ENCODE measurements around the gene CPT1C. TPM values are rescaled to one million over a fixed set of nuclear protein-coding genes. Genes with fewer than 3 reads are reported as not detected.

Gene CPT1C
- total and polyA plus RNA-seq, 10 donors, result 5.2 to 17.0 (median 15.5) TPM

DNA sequence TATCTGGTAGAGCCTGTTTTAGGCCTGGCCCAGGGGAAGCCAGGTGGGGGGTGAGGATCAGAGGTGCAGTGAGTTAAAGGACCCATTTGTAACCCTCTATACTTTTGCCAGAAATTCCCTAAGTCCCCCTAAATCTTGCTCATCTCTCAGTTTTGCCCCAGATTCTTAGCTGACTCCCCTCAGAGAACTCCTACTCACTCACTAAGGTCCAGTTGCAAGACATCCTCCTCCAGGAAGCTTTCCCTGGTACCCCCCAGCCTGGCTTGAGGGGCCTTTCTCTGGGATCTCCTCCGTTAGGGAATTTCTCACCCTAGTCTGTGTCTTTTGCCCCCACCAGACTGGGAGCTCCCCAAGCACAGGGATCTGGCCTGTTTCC lies 70.3 kb downstream of the CPT1C start:
- no peaks in the 10 kb centered on the region for H3K36me3 ChIP-seq
- 79 to 100% (median 88%) methylated on average over 1 of the region's 1 CpG for WGBS, 5 donors
- H3K4me3 ChIP-seq, result no peak overlapping the region
- H3K4me1 ChIP-seq, result peaks cover 0 to 15% (median 8%) of the 10 kb centered on the region in 6 donors
- DNase-seq, result no peak
- peaks cover 0 to 6% (median 3%) of the 10 kb centered on the region in 8 donors for H3K9me3 ChIP-seq
- intact Hi-C loops (cut with DNase I; ENCODE audit: low total_unique reads), result no loop called here
- TF ChIP-seq POLR2AphosphoS5 (IDR thresholded peaks at IDR 0.05) (no peak), POLR2A (IDR thresholded peaks at IDR 0.05) (no peak)
- TF ChIP-seq, protein P1, sequence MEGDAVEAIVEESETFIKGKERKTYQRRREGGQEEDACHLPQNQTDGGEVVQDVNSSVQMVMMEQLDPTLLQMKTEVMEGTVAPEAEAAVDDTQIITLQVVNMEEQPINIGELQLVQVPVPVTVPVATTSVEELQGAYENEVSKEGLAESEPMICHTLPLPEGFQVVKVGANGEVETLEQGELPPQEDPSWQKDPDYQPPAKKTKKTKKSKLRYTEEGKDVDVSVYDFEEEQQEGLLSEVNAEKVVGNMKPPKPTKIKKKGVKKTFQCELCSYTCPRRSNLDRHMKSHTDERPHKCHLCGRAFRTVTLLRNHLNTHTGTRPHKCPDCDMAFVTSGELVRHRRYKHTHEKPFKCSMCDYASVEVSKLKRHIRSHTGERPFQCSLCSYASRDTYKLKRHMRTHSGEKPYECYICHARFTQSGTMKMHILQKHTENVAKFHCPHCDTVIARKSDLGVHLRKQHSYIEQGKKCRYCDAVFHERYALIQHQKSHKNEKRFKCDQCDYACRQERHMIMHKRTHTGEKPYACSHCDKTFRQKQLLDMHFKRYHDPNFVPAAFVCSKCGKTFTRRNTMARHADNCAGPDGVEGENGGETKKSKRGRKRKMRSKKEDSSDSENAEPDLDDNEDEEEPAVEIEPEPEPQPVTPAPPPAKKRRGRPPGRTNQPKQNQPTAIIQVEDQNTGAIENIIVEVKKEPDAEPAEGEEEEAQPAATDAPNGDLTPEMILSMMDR (IDR thresholded peaks at IDR 0.05 in 8 of 11, conservative IDR thresholded peaks at IDR 0.05 in 3 of 11), result no peak
- H3K27ac ChIP-seq, result peak overlapping the region in 5 of 8 donors; percentile 26 to 54 (median 30)
- H3K27me3 ChIP-seq (replicated peaks in 1 of 7), result no peaks in the 10 kb centered on the region

DNA sequence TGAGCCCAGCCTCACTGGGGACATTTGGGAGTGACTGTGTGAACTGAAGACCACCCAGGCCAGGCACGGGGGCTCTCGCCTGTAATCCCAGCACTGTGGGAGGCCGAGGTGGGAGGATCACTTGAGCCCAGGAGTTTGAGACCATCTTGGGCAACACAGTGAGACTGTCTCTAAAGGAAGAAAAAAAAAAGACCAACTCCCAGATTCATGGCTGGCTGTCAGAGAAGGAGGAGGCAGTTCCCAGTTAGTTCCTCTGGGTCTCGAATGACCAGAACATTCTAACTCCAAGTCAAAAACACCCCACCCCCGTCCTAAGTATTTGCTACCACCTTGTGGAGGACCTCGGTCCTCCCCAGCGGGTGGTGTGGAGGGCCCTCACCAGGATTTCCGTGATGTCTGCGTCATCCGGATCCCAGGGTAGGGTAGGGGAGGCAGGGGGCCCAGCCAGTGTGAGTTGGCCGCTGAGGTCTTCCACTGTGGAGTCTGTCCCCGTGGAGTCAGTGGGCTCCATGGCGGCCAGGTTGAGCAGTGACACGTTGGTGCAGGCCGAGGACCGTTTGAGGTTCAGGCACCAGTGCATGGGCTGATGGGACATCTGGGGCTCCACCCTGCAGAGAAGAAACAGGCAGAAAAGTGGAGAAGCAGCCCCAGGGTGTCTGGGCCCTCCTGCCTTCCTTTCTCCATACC lies 70.9 kb downstream of the CPT1C start:
- Histone ChIP-seq H3K27me3 (replicated peaks in 1 of 7) (no peaks in the 10 kb centered on the region), H3K4me1 (peaks cover 0 to 15% (median 9%) of the 10 kb centered on the region in 6 donors), H3K36me3 (no peaks in the 10 kb centered on the region), H3K27ac (peak overlapping the region in 5 of 8 donors; percentile 26 to 54 (median 30)), H3K4me3 (no peak overlapping the region), H3K9me3 (peaks cover 0 to under 1% (median 0%) of the 10 kb centered on the region in 8 donors)
- DNase-seq, result no peak
- TF ChIP-seq, protein P1 (IDR thresholded peaks at IDR 0.05 in 8 of 11, conservative IDR thresholded peaks at IDR 0.05 in 3 of 11), result peak in 3 of 11 experiments; percentile 16 to 38 (median 29)
- no peak for TF ChIP-seq POLR2A (IDR thresholded peaks at IDR 0.05)
- TF ChIP-seq POLR2AphosphoS5 (IDR thresholded peaks at IDR 0.05), result no peak
- 55 to 75% (median 65%) methylated on average over 12 to 16 of the region's 16 CpGs for WGBS, 5 donors
- intact Hi-C loops (cut with DNase I; ENCODE audit: low total_unique reads), result no loop called here

DNA sequence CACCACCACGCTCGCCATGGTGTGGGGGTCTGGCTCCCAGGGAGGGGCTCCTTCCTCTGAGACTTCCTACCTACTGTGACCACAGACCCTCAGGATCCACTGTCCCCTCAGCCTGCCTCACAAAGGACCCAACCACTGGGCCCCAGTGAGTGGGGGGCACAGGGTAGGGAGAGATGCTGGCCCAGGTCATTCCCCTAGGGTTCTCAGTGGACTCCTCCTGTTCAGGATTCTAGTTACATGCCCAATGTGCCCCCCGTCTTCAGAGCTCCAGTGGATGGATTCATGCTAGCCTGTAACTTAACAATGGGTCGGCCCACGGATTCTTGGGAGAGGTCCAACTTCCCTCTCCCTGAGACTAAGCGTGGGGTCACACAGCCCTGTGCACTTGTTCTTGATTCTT lies 72.3 kb downstream of the CPT1C start, which contains the start of gene TSKS:
TSKS (minus strand) TSS at position 77 of the 400 bp plus-strand sequence; CDS start at position 18, 59 bp downstream.
- intact Hi-C loops (cut with DNase I; ENCODE audit: low total_unique reads), result no loop called here
- 72 to 81% (median 79%) methylated on average over 5 to 6 of the region's 6 CpGs for WGBS, 5 donors
- no peak within 1 kb of the TSS for H3K4me3 ChIP-seq

More for the DNA sequence above, 72.3 kb downstream of the CPT1C start, which contains the start of gene TSKS:
- H3K36me3 ChIP-seq, result no peaks in the 10 kb centered on the region
- H3K27me3 ChIP-seq (replicated peaks in 1 of 7), result no peaks in the 10 kb centered on the region
- no peak for DNase-seq
- H3K9me3 ChIP-seq, result no peaks in the 10 kb centered on the region
- peak within 1 kb of the TSS in 3 of 8 donors; percentile 27 to 54 (median 47) for H3K27ac ChIP-seq
- H3K4me1 ChIP-seq, result peaks cover 8 to 25% (median 18%) of the 10 kb centered on the region in 6 donors
- TF ChIP-seq POLR2AphosphoS5 (IDR thresholded peaks at IDR 0.05) (no peak), POLR2A (IDR thresholded peaks at IDR 0.05) (no peak)

Small RNA genes within 50 kb of the gene (microRNA-seq; reads per million reads assigned to microRNA genes)
- gene MIR5088, result 0 to 0.70 (median 0.36) reads per million in 3 donors

Small RNA genes within 50 kb of the gene (small RNA-seq; reads per million reads assigned to genes)
- 0 to 0.06 (median 0) reads per million in 4 donors for gene MIR5088

Other genes with a start within 250 kb of the CPT1C start
- under 1 TPM in 2 of 7 donors, not detected in 5; 0.10 to 0.13 TPM for gene SLC17A7, start 249.6 kb upstream of the CPT1C start, total RNA-seq
- gene SLC17A7, start 249.6 kb upstream of the CPT1C start, polyA plus RNA-seq, result under 1 TPM; 0.07 to 0.12 (median 0.10) TPM
- gene PIH1D1, start 239.3 kb upstream of the CPT1C start, total RNA-seq, result 10 to 100 TPM; 76.0 to 94.3 (median 86.1) TPM
- 100 to 1,000 TPM in 2 of 3 donors, 10 to 100 TPM in 1; 85.3 to 140 (median 118) TPM for gene PIH1D1, start 239.3 kb upstream of the CPT1C start, polyA plus RNA-seq
- 10 to 100 TPM; 38.7 to 50.2 (median 45.8) TPM for gene ALDH16A1, start 237.9 kb upstream of the CPT1C start, total RNA-seq
- gene ALDH16A1, start 237.9 kb upstream of the CPT1C start, polyA plus RNA-seq, result 10 to 100 TPM; 54.9 to 99.9 (median 94.9) TPM
- 10 to 100 TPM; 11.2 to 32.8 (median 24.1) TPM for gene FLT3LG, start 216.9 kb upstream of the CPT1C start, total RNA-seq
- gene FLT3LG, start 216.9 kb upstream of the CPT1C start, polyA plus RNA-seq, result 10 to 100 TPM; 16.4 to 26.4 (median 19.9) TPM
- gene RPL13A, start 203.5 kb upstream of the CPT1C start, total RNA-seq, result 1,000 to 10,000 TPM; 2,521 to 3,132 (median 2,768) TPM
- gene RPL13A, start 203.5 kb upstream of the CPT1C start, polyA plus RNA-seq, result 1,000 to 10,000 TPM; 6,561 to 7,408 (median 7,261) TPM
- 1,000 to 10,000 TPM; 1,555 to 3,509 (median 2,434) TPM for gene RPS11, start 194.7 kb upstream of the CPT1C start, total RNA-seq
- over 10,000 TPM in 2 of 3 donors, 1,000 to 10,000 TPM in 1; 8,326 to 12,835 (median 11,104) TPM for gene RPS11, start 194.7 kb upstream of the CPT1C start, polyA plus RNA-seq
- 100 to 1,000 TPM; 273 to 616 (median 435) TPM for gene FCGRT, start 178.5 kb upstream of the CPT1C start, total RNA-seq
- 100 to 1,000 TPM; 144 to 364 (median 279) TPM for gene FCGRT, start 178.5 kb upstream of the CPT1C start, polyA plus RNA-seq
- gene RCN3, start 163.1 kb upstream of the CPT1C start, total RNA-seq, result 10 to 100 TPM; 18.9 to 44.2 (median 42.8) TPM
- gene RCN3, start 163.1 kb upstream of the CPT1C start, polyA plus RNA-seq, result 10 to 100 TPM; 25.0 to 99.2 (median 89.9) TPM
- 10 to 100 TPM; 58.6 to 73.8 (median 70.0) TPM for gene NOSIP, start 110.6 kb upstream of the CPT1C start, total RNA-seq
- 100 to 1,000 TPM; 129 to 152 (median 149) TPM for gene NOSIP, start 110.6 kb upstream of the CPT1C start, polyA plus RNA-seq
- gene PRRG2, start 109.8 kb upstream of the CPT1C start, total RNA-seq, result 1 to 10 TPM in 5 of 7 donors, under 1 TPM in 2; 0.37 to 7.9 (median 1.3) TPM
- gene PRRG2, start 109.8 kb upstream of the CPT1C start, polyA plus RNA-seq, result 1 to 10 TPM in 2 of 3 donors, under 1 TPM in 1; 0.91 to 2.3 (median 1.3) TPM
- gene PRR12, start 99.9 kb upstream of the CPT1C start, total RNA-seq, result 10 to 100 TPM; 18.8 to 44.3 (median 34.6) TPM
- gene PRR12, start 99.9 kb upstream of the CPT1C start, polyA plus RNA-seq, result 10 to 100 TPM in 1 of 3 donors, 1 to 10 TPM in 2; 3.7 to 21.4 (median 3.9) TPM
- 10 to 100 TPM; 30.9 to 57.6 (median 44.4) TPM for gene RRAS, start 51.0 kb upstream of the CPT1C start, total RNA-seq
- 100 to 1,000 TPM in 1 of 3 donors, 10 to 100 TPM in 2; 66.5 to 106 (median 98.2) TPM for gene RRAS, start 51.0 kb upstream of the CPT1C start, polyA plus RNA-seq
- gene SCAF1, start 48.9 kb upstream of the CPT1C start, total RNA-seq, result 10 to 100 TPM; 21.9 to 66.2 (median 57.0) TPM
- 10 to 100 TPM in 1 of 3 donors, 1 to 10 TPM in 2; 7.5 to 21.3 (median 7.6) TPM for gene SCAF1, start 48.9 kb upstream of the CPT1C start, polyA plus RNA-seq
- gene IRF3, start 25.3 kb upstream of the CPT1C start, total RNA-seq, result 100 to 1,000 TPM in 4 of 7 donors, 10 to 100 TPM in 3; 87.9 to 150 (median 127) TPM
- 100 to 1,000 TPM; 127 to 294 (median 276) TPM for gene IRF3, start 25.3 kb upstream of the CPT1C start, polyA plus RNA-seq
- gene BCL2L12, start 25.2 kb upstream of the CPT1C start, total RNA-seq, result 10 to 100 TPM in 6 of 7 donors, 1 to 10 TPM in 1; 7.8 to 26.6 (median 16.3) TPM
- gene BCL2L12, start 25.2 kb upstream of the CPT1C start, polyA plus RNA-seq, result 10 to 100 TPM; 26.5 to 36.7 (median 30.1) TPM
- gene PRMT1, start 13.8 kb upstream of the CPT1C start, total RNA-seq, result 100 to 1,000 TPM; 108 to 136 (median 115) TPM
- gene PRMT1, start 13.8 kb upstream of the CPT1C start, polyA plus RNA-seq, result 100 to 1,000 TPM; 114 to 175 (median 134) TPM
- gene ADM5, start 1.5 kb upstream of the CPT1C start, total RNA-seq, result 10 to 100 TPM in 1 of 7 donors, 1 to 10 TPM in 6; 1.4 to 14.2 (median 5.0) TPM
- 1 to 10 TPM; 1.5 to 3.6 (median 3.5) TPM for gene ADM5, start 1.5 kb upstream of the CPT1C start, polyA plus RNA-seq
- gene TSKS, start 72.2 kb downstream of the CPT1C start, total RNA-seq, result 1 to 10 TPM in 1 of 7 donors, under 1 TPM in 2, not detected in 4; 0.37 to 2.1 (median 0.92) TPM
- gene TSKS, start 72.2 kb downstream of the CPT1C start, polyA plus RNA-seq, result 1 to 10 TPM in 1 of 3 donors, under 1 TPM in 2; 0.26 to 1.0 (median 0.85) TPM
- gene AP2A1, start 75.9 kb downstream of the CPT1C start, total RNA-seq, result 100 to 1,000 TPM in 3 of 7 donors, 10 to 100 TPM in 4; 79.8 to 108 (median 95.4) TPM
- gene AP2A1, start 75.9 kb downstream of the CPT1C start, polyA plus RNA-seq, result 10 to 100 TPM; 18.1 to 43.6 (median 19.0) TPM
- 10 to 100 TPM; 10.7 to 22.1 (median 15.1) TPM for gene FUZ, start 122.2 kb downstream of the CPT1C start, total RNA-seq
- 10 to 100 TPM; 16.7 to 20.3 (median 16.9) TPM for gene FUZ, start 122.2 kb downstream of the CPT1C start, polyA plus RNA-seq
- gene MED25, start 127.2 kb downstream of the CPT1C start, total RNA-seq, result 10 to 100 TPM; 29.4 to 61.0 (median 50.7) TPM
- gene MED25, start 127.2 kb downstream of the CPT1C start, polyA plus RNA-seq, result 10 to 100 TPM; 26.6 to 42.7 (median 35.3) TPM
- gene PTOV1, start 160.0 kb downstream of the CPT1C start, total RNA-seq, result 100 to 1,000 TPM in 3 of 7 donors, 10 to 100 TPM in 4; 69.6 to 127 (median 98.4) TPM
- gene PTOV1, start 160.0 kb downstream of the CPT1C start, polyA plus RNA-seq, result 100 to 1,000 TPM in 1 of 3 donors, 10 to 100 TPM in 2; 61.4 to 120 (median 70.9) TPM
- gene PNKP, start 176.5 kb downstream of the CPT1C start, total RNA-seq, result 100 to 1,000 TPM in 5 of 7 donors, 10 to 100 TPM in 2; 80.9 to 203 (median 111) TPM
- gene PNKP, start 176.5 kb downstream of the CPT1C start, polyA plus RNA-seq, result 100 to 1,000 TPM in 1 of 3 donors, 10 to 100 TPM in 2; 36.6 to 135 (median 66.2) TPM
- 10 to 100 TPM in 6 of 7 donors, 1 to 10 TPM in 1; 8.7 to 27.8 (median 20.1) TPM for gene AKT1S1, start 186.2 kb downstream of the CPT1C start, total RNA-seq
- 10 to 100 TPM; 11.6 to 24.8 (median 13.9) TPM for gene AKT1S1, start 186.2 kb downstream of the CPT1C start, polyA plus RNA-seq
- gene TBC1D17, start 186.6 kb downstream of the CPT1C start, total RNA-seq, result 10 to 100 TPM; 26.8 to 53.5 (median 38.2) TPM
- 10 to 100 TPM; 20.8 to 39.8 (median 34.9) TPM for gene TBC1D17, start 186.6 kb downstream of the CPT1C start, polyA plus RNA-seq
- 10 to 100 TPM in 1 of 7 donors, 1 to 10 TPM in 6; 1.1 to 20.2 (median 2.8) TPM for gene IL4I1, start 205.8 kb downstream of the CPT1C start, total RNA-seq
- 1 to 10 TPM; 3.9 to 9.3 (median 6.4) TPM for gene IL4I1, start 205.8 kb downstream of the CPT1C start, polyA plus RNA-seq
- 10 to 100 TPM; 10.2 to 45.8 (median 22.8) TPM for gene ATF5, start 238.1 kb downstream of the CPT1C start, total RNA-seq
- 10 to 100 TPM; 14.6 to 36.6 (median 16.8) TPM for gene ATF5, start 238.1 kb downstream of the CPT1C start, polyA plus RNA-seq
- gene NUP62, start 238.4 kb downstream of the CPT1C start, total RNA-seq, result 10 to 100 TPM; 41.1 to 60.9 (median 51.4) TPM
- gene NUP62, start 238.4 kb downstream of the CPT1C start, polyA plus RNA-seq, result 10 to 100 TPM; 17.3 to 35.1 (median 18.4) TPM

All from spleen (tissue), 11 donors.